SK-N-SH (cell line): ENCODE results near the gene CX3CL1.

Experiments
- CTCF ChIP-seq: fragments of 200-600 bp; sonication (generic); IDR thresholded peaks from 2 replicates; pipeline ENCODE4 v1.6.1; 2017; ENCODE audit warnings: antibody characterized with exemption, mild to moderate bottlenecking, moderate library complexity
- EP300 ChIP-seq, 2 experiments: IDR thresholded peaks; 2 replicates each; pipeline versions ENCODE4 v1.4.0 to v1.6.1; 2012; ENCODE audit warnings: borderline replicate concordance in 1 of 2, low read depth in 1 of 2, low read length in 1 of 2
- EZH2phosphoT487 ChIP-seq: fragments of 200-600 bp; sonication (generic); IDR thresholded peaks from 2 replicates; pipeline ENCODE4 v1.6.1; 2017; ENCODE audit warnings: low read depth, mixed run types, mild to moderate bottlenecking, antibody characterized with exemption, moderate library complexity, borderline replicate concordance
- RFX5 ChIP-seq: IDR thresholded peaks from 2 replicates; pipeline ENCODE4 v1.6.1; 2012; ENCODE audit warnings: mild to moderate bottlenecking, improper control_type of control experiment, low read length
- USF2 ChIP-seq: fragments of 150-350 bp; IDR thresholded peaks from 2 replicates; pipeline ENCODE4 v1.6.1; 2017; ENCODE audit warnings: antibody characterized with exemption, low read length, low read depth, borderline replicate concordance

- TF ChIP-seq CTCF, result no peak
- TF ChIP-seq USF2, result no peak
- TF ChIP-seq EZH2phosphoT487, result no peak
- no peak for TF ChIP-seq EP300 (IDR thresholded peaks at IDR 0.05; ENCODE audit: borderline replicate concordance in 1 of 2, low read depth in 1 of 2, low read length in 1 of 2)
- TF ChIP-seq RFX5, result no peak
These were observed 15.5 kb downstream of the CX3CL1 start for GRCh38 chr16:57387598-57388354.
